NB4 (cell line): ENCODE results near the gene FAAP20.

ENCODE experiments used
- DNase-seq: peaks from one replicate; pipeline ENCODE4 v3.0.0; 2010; ENCODE audit warnings: low read depth
- H3K4me3 ChIP-seq: one replicate; pipeline ENCODE4 v1.5.1; 2011; ENCODE audit warnings: mild to moderate bottlenecking, low read depth, low read length, moderate library complexity
- MYC ChIP-seq: IDR thresholded peaks from 2 replicates; pipeline ENCODE4 v1.6.1; 2011; ENCODE audit warnings: low read depth, low read length
- POLR2A ChIP-seq: IDR thresholded peaks from 2 replicates; pipeline ENCODE4 v1.6.1; 2011; ENCODE audit warnings: mild to moderate bottlenecking; ENCODE audit not compliant: insufficient read length; ENCODE audit errors: extremely low read depth
- TF ChIP-seq, protein P1 (sequence below): IDR thresholded peaks from 2 replicates; pipeline ENCODE4 v1.6.1; 2011; ENCODE audit warnings: low read depth, low read length
- TF ChIP-seq, protein P2 (sequence below): IDR thresholded peaks from one replicate; pipeline ENCODE4 v1.5.1; 2012; ENCODE audit warnings: low read depth, low read length

Gene FAAP20

DNA sequence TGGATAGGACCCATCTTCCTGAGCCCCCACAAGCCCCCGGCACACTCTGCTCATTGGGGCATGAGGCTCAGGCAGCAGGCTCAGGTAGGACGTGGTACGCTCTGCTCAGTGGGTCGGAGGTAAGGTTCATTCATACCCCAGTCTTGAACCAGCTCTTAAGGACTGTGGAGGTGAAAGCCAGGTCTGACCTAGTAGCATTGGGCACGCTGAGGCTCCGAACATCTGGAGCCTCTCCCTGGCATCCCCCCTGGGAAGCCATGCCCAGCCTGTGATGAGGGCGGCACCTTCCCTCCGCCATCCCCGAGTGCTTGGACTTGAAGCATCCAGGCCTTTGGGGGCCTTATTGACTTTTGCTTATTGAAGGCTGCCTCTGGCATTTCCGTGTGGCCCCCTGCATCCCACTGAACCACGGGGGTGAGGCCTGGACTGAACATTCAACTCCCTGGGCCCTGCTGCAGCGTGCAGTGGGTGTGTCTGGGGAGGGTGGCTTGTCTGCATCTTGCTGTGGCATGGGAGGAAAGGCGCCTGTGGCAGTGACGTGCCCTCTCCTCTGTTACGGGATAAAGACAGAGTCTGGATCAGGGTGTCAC, 50.0 kb downstream of the FAAP20 start:
- no peak overlapping the region for H3K4me3 ChIP-seq
- no peak for DNase-seq
- TF ChIP-seq, protein P1, sequence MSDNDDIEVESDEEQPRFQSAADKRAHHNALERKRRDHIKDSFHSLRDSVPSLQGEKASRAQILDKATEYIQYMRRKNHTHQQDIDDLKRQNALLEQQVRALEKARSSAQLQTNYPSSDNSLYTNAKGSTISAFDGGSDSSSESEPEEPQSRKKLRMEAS = no peak
- TF ChIP-seq POLR2A (no peak), MYC (no peak)
- TF ChIP-seq, protein P2, sequence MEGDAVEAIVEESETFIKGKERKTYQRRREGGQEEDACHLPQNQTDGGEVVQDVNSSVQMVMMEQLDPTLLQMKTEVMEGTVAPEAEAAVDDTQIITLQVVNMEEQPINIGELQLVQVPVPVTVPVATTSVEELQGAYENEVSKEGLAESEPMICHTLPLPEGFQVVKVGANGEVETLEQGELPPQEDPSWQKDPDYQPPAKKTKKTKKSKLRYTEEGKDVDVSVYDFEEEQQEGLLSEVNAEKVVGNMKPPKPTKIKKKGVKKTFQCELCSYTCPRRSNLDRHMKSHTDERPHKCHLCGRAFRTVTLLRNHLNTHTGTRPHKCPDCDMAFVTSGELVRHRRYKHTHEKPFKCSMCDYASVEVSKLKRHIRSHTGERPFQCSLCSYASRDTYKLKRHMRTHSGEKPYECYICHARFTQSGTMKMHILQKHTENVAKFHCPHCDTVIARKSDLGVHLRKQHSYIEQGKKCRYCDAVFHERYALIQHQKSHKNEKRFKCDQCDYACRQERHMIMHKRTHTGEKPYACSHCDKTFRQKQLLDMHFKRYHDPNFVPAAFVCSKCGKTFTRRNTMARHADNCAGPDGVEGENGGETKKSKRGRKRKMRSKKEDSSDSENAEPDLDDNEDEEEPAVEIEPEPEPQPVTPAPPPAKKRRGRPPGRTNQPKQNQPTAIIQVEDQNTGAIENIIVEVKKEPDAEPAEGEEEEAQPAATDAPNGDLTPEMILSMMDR = no peak

- H3K4me3 ChIP-seq = no peak overlapping the region
- TF ChIP-seq, protein P2 = no peak
- TF ChIP-seq, protein P1 = no peak
- no peak for TF ChIP-seq POLR2A
- TF ChIP-seq MYC = no peak
- DNase-seq = no peak
These were observed 50.6 kb downstream of the FAAP20 start for GRCh38 chr1:2143814-2144500.

DNA sequence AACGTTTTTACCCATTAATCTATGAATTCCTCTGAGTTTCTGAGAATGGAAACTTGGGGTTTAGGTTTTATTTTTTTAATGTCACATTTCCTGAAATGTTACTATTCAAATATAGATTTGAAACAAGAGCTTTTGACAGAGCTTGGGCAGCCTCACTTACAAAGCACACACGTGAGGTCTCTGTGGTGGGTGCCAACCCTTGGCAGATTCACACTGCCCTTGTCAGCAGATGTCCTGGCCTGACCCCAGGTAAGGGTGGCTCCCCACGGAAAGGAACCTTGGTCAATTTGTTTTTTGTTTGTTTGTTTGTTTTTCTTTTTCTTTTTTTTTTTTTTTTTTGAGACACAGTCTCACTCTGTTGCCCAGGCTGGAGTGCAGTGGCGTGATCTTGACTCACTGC, 53.5 kb downstream of the FAAP20 start:
- no peak for DNase-seq
- H3K4me3 ChIP-seq = no peak overlapping the region
- TF ChIP-seq, protein P2 = no peak
- TF ChIP-seq, protein P1 = no peak
- TF ChIP-seq POLR2A = no peak
